Activated CD8-positive, alpha-beta memory T cell treated with anti-CD3 and anti-CD28 coated beads, Interleukin-2, amount 10 ng/mL, durations not matched to agents 7 days and 5 days (primary cell): ENCODE measurements around the gene TMEM266. TPM values are rescaled to one million over a fixed set of nuclear protein-coding genes. Genes with fewer than 3 reads are reported as not detected.

Source experiments
- ATAC-seq: fragments of 150-1000 bp; cut with Tn5 transposase; one replicate; pipeline ENCODE4 v1.10.0; 2021; ENCODE audit warnings: moderate library complexity
- CTCF ChIA-PET: fragments of 350-600 bp; sonication (Branson Sonifier 250); formaldehyde crosslinking; loops from one replicate; lab custom pipeline; 2021; ENCODE audit warnings: antibody characterized with exemption; lab: Charles Lee
- DNase-seq: peaks from one replicate; pipeline ENCODE4 v3.0.0-alpha.2; 2020
- H3K27ac Mint-ChIP-seq: one replicate; pipeline ENCODE4 v1.8.0; 2021; ENCODE audit warnings: mild to moderate bottlenecking, mixed read lengths
- H3K27me3 Mint-ChIP-seq: one replicate; pipeline ENCODE4 v1.8.0; 2021; ENCODE audit warnings: mixed read lengths
- H3K36me3 Mint-ChIP-seq: one replicate; pipeline ENCODE4 v1.8.0; 2021; ENCODE audit warnings: mild to moderate bottlenecking, mixed read lengths
- H3K4me1 Mint-ChIP-seq: one replicate; pipeline ENCODE4 v1.8.0; 2021; ENCODE audit warnings: mixed read lengths
- H3K4me3 Mint-ChIP-seq: one replicate; pipeline ENCODE4 v1.8.0; 2021; ENCODE audit warnings: mild to moderate bottlenecking, moderate library complexity, mixed read lengths
- H3K9me3 Mint-ChIP-seq: one replicate; pipeline ENCODE4 v1.8.0; 2022; ENCODE audit warnings: low read depth, mixed read lengths
- total RNA-seq, 2 experiments: library from RNA; stranded (reverse); gene quantifications; one replicate each; pipeline ENCODE4 v1.2.3, GENCODE V29; 2021

TMEM266 gene
- total RNA-seq, 2 experiments from 2014 or later = not detected

DNA sequence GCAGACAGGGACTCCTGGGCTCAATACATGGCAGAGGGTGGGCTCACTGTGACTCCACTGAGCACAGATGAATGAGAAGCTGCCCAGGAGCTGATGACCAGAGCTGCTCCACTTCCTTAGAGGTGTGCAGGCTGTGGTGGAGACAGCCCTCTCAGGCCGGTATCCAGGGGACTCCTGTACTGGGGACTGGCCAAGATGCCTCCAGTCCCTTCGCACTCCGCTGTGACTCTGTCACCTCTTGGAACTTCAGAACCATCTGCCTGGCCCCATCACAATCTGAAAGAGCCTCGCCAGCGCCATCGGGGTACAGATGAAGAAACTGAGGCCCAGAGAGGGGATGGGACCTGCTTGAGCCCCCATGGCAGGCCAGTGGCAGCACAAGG lies 140.3 kb downstream of the TMEM266 start:
- DNase-seq (no peak), ATAC-seq (no peak)
- no peaks in the 10 kb centered on the region for H3K36me3 Mint-ChIP-seq
- H3K27me3 Mint-ChIP-seq = no peaks in the 10 kb centered on the region
- H3K4me1 Mint-ChIP-seq = no peaks in the 10 kb centered on the region
- no peaks in the 10 kb centered on the region for H3K9me3 Mint-ChIP-seq
- CTCF ChIA-PET = interaction anchor here (1.2 to 1.3 kb wide), 2 partner anchors 9 to 27 kb away, joined by 3 to 5 read pairs; no protein-coding TSS in a partner anchor
- no peak overlapping the region for H3K27ac Mint-ChIP-seq
- no peak overlapping the region for H3K4me3 Mint-ChIP-seq

DNA sequence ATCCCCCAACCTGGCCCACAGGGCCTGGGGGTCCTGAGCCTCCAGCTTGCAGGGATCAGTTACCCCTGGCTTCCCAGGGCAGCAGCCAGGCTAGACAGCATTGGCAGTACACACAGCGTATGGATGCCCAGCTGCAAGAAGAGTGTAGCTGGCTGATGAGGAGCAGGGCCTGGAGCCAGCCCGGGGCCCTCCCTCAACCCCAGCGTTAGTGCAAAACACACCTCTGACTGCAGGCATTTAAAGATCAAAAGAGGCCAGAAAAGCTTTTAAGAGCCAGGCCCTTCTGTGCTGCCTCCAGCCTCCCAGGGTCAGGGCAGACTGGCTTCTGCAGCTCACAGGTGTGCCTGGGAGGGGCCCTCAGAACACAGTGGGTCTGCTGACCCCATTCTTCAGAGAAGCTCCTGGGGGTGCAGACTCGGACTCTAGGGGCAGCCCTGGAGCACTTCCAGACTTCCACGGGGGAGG lies 140.9 kb downstream of the TMEM266 start:
- Mint-ChIP-seq H3K9me3 (no peaks in the 10 kb centered on the region), H3K27ac (no peak overlapping the region), H3K27me3 (no peaks in the 10 kb centered on the region), H3K4me3 (no peak overlapping the region), H3K4me1 (no peaks in the 10 kb centered on the region), H3K36me3 (no peaks in the 10 kb centered on the region)
- ATAC-seq (no peak), DNase-seq (no peak)
- CTCF ChIA-PET = interaction anchor here (1.2 kb wide), 1 partner anchor 10 kb away, joined by 5 read pairs; no protein-coding TSS in a partner anchor

DNA sequence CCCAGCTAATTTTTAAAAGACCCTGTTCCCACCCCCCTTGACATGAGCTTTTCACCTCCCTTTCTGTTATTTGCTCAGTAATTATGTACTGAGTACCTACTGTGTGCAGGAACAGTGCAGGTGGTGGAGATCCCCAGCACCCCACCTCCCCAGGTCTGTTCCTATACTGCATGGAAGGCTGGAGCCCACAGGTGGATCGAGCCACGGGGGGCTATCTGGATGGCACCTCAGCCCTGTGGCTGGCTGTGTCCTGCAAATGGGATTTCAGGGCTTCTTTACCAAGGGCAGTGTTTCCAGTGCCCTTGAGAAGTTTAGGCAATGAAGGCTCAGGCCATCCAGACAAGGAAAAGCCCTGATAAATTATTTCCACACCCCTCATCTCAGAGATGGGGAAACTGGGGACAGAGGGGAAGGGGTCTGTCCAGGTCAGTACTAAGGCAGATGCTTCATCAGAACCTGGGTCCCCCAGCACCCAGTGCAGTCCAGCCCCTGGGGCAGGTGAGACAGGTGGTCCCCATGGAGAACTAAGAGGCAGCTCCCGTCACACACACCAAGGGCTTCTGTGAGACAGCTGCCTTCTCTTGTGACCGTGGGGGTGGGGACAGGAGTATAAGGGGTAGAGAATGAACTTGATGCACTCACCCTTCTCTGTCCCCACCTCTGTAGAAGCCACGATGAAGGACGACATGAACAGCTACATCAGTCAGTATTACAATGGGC lies 141.9 kb downstream of the TMEM266 start:
- no peaks in the 10 kb centered on the region for H3K27me3 Mint-ChIP-seq
- no peak overlapping the region for H3K27ac Mint-ChIP-seq
- H3K4me1 Mint-ChIP-seq = no peaks in the 10 kb centered on the region
- CTCF ChIA-PET = interaction anchor here (0.6 kb wide), 1 partner anchor 51 kb away, joined by 3 read pairs; no protein-coding TSS in a partner anchor
- H3K36me3 Mint-ChIP-seq = no peaks in the 10 kb centered on the region
- no peak for DNase-seq
- no peak for ATAC-seq
- no peaks in the 10 kb centered on the region for H3K9me3 Mint-ChIP-seq
- H3K4me3 Mint-ChIP-seq = no peak overlapping the region

DNA sequence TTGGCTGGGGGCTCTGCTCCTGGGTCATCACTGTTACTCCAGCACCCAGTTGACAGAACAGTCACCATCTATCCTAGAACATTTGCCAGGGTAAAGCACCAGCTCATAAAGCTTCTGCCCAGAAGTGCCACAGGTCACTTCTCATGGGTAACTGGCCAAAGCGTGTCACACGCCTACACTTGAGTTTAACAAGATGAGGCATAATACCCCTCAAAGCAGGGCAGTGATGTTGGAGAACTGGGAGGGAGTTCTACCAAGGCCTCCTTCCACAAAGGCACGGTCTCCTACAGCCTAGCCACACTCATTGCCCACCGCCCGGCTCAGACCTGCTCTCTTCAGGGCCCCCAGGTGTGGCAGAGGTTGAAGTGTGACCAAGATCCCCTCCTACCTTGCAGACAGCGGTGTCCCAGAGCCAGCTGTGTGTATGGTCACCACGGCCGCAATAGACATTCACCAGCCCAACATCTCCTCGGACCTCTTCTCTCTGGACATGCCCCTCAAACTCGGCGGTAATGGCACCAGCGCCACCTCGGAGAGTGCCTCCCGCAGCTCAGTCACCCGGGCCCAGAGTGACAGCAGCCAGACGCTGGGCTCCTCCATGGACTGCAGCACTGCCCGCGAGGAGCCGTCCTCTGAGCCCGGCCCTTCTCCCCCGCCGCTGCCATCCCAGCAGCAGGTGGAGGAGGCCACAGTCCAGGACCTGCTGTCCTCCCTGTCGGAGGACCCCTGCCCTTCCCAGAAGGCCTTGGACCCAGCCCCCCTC lies 143.7 kb downstream of the TMEM266 start:
- no peaks in the 10 kb centered on the region for H3K4me1 Mint-ChIP-seq
- H3K36me3 Mint-ChIP-seq = no peaks in the 10 kb centered on the region
- CTCF ChIA-PET = interaction anchor here (1.0 to 1.1 kb wide), 2 partner anchors 8 to 13 kb away, joined by 3 to 4 read pairs; no protein-coding TSS in a partner anchor

DNA sequence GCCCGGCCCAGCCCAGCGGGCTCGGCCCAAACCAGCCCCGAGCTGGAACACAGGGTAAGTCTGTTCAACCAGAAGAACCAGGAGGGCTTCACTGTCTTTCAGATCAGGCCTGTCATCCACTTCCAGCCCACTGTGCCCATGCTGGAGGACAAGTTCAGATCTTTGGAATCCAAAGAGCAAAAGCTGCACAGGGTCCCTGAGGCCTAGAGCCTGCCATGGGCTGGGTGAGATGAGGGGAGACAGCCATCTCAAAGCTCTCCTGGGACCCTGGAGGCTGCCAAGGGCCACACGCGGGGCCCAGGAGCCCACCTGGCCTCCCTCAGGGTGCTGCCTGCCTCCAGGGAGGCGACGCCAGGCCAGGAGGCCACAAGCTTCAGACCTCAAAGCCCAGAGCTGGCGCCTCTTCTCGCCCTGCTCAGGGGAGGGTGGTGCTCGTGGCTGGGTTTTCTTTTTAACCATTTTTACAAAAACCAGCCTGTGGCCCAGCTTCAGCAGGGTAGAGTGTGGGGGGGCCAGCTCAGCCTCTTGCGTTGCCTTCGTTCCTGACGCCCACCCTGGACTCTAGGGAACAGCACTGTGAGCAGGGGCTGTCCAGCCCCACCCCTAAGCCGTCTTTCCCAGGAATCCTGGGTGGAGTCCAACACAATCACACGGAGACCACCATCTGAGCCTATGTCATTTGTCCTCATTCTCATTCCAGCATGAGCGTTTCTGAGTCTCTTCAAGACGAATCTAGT lies 144.5 kb downstream of the TMEM266 start:
- Mint-ChIP-seq H3K4me1 (no peaks in the 10 kb centered on the region), H3K27ac (no peak overlapping the region), H3K27me3 (no peaks in the 10 kb centered on the region), H3K4me3 (no peak overlapping the region), H3K9me3 (no peaks in the 10 kb centered on the region), H3K36me3 (no peaks in the 10 kb centered on the region)
- ATAC-seq (no peak), DNase-seq (no peak)
- CTCF ChIA-PET = interaction anchor here (1.0 to 1.1 kb wide), 2 partner anchors 9 to 13 kb away, joined by 3 to 4 read pairs; no protein-coding TSS in a partner anchor

More for the DNA sequence above, 143.7 kb downstream of the TMEM266 start:
- no peak overlapping the region for H3K27ac Mint-ChIP-seq
- DNase-seq (no peak), ATAC-seq (no peak)
- H3K27me3 Mint-ChIP-seq = no peaks in the 10 kb centered on the region
- H3K9me3 Mint-ChIP-seq = no peaks in the 10 kb centered on the region
- no peak overlapping the region for H3K4me3 Mint-ChIP-seq

DNA sequence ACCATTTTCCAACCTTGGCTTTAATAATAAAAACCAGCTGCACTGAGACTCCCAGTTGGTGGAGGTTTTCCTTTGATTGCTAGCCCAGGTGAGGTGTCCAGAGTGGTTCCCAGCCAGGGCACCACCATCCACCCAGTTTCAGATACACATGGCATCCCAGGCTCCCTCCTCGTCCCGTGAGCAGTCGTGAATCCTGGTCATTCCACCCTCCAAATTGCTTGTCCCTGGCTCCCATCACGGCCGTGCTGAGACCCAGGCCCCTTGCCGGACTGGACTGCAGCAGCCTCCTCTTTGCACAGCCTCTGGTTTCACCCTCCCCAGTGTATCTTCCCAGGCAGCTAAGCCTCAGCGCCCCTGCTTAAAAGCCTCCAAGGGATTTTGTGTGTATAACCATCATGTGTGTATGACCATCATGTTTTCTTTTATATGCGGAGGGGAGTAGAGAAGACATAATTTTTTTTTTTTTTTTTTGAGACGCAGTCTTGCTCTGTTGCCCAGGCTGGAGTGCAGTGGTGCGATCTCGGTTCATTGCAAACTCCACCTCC lies 145.2 kb downstream of the TMEM266 start:
- H3K27me3 Mint-ChIP-seq = no peaks in the 10 kb centered on the region
- ATAC-seq (no peak), DNase-seq (no peak)
- no peaks in the 10 kb centered on the region for H3K4me1 Mint-ChIP-seq
- H3K4me3 Mint-ChIP-seq = no peak overlapping the region
- H3K27ac Mint-ChIP-seq = no peak overlapping the region
- no peaks in the 10 kb centered on the region for H3K36me3 Mint-ChIP-seq
- H3K9me3 Mint-ChIP-seq = no peaks in the 10 kb centered on the region
- CTCF ChIA-PET = no interaction called here

DNA sequence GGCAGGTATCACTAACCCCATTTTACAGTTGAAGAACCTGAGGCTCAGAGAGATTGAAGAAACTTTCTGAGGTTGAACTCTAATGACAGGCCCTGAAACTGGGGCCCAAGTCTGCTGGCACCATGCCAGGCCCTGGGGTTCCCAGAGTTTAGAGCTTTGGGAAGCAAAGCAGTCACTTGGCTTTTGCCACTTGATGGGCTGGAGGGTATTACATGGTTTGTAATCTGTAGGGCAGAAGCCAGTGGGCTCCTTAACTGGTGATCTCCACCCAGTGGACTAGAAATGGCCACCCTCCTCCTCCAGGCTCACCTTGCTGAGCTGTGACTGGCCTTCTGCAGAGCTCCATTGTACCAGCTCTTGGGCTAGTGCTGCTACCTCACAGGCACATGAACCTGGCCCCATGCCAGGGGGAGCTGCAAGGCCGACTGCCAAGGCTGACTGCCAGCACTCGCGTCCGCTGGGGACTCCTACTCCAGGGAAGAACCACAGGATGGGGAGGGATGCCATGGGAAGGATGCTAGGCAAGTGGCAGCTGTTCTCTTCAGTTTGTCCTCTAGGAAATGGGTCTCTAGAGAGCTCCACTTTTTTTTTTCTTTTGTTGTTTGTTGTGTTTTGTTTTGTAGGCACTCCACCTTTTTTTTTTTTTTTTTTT lies 146.7 kb downstream of the TMEM266 start:
- no peak overlapping the region for H3K4me3 Mint-ChIP-seq
- no peaks in the 10 kb centered on the region for H3K27me3 Mint-ChIP-seq
- H3K36me3 Mint-ChIP-seq = no peaks in the 10 kb centered on the region
- H3K9me3 Mint-ChIP-seq = no peaks in the 10 kb centered on the region
- no peak overlapping the region for H3K27ac Mint-ChIP-seq
- H3K4me1 Mint-ChIP-seq = no peaks in the 10 kb centered on the region
- ATAC-seq (no peak), DNase-seq (no peak)
- CTCF ChIA-PET = interaction anchor here (1.5 kb wide), 1 partner anchor 16 kb away, joined by 5 read pairs; no protein-coding TSS in a partner anchor

DNA sequence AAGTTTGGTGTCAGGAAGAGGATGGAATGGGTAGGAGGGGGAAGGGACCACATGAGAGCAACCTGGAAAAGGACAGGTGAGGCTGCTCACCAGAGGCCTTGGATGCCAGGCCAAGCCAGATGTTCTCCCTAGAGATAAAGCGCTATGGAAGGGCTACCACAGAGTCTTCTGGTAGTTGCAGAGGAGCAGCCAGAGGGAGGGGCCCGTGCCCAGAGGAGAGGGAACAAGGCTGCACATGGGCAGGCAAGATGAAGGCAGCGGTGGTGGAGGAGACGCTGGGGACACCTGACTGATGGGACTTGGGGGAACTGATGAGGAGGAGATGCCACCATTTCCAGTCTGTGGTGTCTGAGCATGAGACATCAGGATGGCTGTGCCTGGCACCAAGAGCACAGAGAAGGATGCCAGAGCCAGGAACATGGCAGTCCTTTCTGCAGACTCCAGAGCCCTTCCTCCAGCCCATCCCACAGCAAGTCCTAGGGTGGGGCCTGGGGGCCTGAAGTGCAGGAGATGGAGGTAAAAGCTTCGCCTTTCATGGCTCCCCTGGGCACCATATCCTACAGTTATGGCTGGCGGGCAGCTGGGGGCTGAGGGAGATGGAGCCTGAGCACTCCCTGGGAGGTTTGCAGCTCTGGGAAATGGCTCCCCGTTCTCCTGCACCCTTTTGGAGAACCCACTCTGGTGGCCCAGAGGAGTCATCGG lies 148.4 kb downstream of the TMEM266 start:
- H3K27ac Mint-ChIP-seq = no peak overlapping the region
- ATAC-seq = no peak
- no peaks in the 10 kb centered on the region for H3K36me3 Mint-ChIP-seq
- H3K4me1 Mint-ChIP-seq = no peaks in the 10 kb centered on the region
- H3K27me3 Mint-ChIP-seq = no peaks in the 10 kb centered on the region
- H3K4me3 Mint-ChIP-seq = no peak overlapping the region
- CTCF ChIA-PET = interaction anchor here (1.3 kb wide), 1 partner anchor 17 kb away, joined by 3 read pairs; no protein-coding TSS in a partner anchor
- no peak for DNase-seq
- H3K9me3 Mint-ChIP-seq = no peaks in the 10 kb centered on the region

DNA sequence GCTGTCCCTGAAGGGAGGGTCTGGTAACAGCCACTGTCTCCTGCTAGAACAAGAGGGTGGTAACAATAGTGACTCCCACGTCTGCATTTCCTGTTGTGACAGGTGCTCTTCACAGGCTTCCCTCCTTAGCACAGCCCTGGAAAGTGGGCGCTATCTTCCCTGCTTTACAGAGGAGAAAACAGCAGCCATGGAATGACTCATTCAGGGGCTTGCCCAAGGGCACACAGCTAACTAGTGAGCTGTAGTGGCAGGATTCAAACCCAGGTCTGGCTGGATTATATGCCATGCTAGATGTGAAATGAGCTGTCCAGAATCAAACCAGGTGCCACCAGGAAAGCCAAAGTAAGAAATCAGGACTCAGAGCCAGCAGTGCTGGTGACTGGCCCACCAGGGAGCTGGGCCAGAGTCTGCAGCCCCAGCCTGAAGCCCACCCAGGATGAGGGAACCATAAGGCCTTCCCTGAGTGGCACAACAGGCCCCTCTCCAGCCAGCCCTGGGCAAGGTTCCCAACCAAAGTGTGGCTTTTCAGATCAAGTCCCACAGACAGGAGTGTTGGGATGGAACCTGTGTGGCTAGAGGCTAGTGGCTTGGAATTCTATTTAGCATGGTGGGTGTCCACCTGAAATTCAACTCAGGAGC lies 149.1 kb downstream of the TMEM266 start:
- ATAC-seq = peak; percentile 27
- Mint-ChIP-seq H3K4me3 (no peak overlapping the region), H3K4me1 (no peaks in the 10 kb centered on the region), H3K27ac (no peak overlapping the region), H3K9me3 (no peaks in the 10 kb centered on the region), H3K36me3 (no peaks in the 10 kb centered on the region), H3K27me3 (no peaks in the 10 kb centered on the region)
- CTCF ChIA-PET = interaction anchor here (1.3 kb wide), 1 partner anchor 18 kb away, joined by 3 read pairs; no protein-coding TSS in a partner anchor
- no peak for DNase-seq

DNA sequence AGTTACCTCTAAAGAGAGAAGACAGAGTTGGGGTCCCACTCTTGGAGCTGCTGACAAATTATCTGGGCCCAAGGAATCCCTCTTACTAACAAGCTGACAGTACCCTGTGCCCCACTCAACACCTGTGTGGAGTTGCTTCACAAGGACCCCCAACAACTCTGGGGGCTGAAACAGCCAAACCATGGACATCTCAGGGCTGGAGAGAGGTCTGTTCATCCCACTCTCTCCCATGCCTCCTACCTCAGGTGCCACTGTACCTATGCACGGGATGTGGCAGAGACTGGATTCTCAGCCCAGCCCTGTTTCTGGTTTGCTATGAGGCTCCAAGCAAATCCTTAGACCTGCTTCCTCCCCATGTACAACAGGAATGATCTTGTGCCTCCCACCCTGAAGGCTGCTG lies 149.7 kb downstream of the TMEM266 start:
- no peak for ATAC-seq
- Mint-ChIP-seq H3K27me3 (no peaks in the 10 kb centered on the region), H3K4me1 (no peaks in the 10 kb centered on the region), H3K27ac (no peak overlapping the region), H3K36me3 (no peaks in the 10 kb centered on the region), H3K4me3 (no peak overlapping the region), H3K9me3 (no peaks in the 10 kb centered on the region)
- DNase-seq = no peak
- CTCF ChIA-PET = no interaction called here

DNA sequence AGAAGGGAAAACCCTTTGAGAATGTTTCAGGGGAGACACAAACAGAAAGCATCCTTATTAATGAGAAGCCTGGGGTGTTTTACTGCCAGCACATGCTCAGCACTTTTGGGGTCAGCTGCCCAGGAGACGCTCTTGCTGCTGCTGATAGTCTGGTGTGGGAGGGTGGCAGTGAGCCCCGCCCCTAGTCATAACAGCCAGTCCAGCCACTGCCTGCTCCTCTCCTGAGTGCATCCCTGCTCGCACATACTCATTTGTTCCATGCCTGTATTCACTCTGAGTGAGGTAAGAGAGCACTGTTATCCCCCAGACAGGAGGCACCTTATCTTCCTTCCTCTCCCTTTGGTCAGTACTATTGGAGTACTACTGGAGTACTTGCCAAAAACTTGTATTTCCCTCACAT lies 150.2 kb downstream of the TMEM266 start:
- H3K27ac Mint-ChIP-seq = no peak overlapping the region
- DNase-seq (no peak), ATAC-seq (no peak)
- CTCF ChIA-PET = no interaction called here
- H3K4me1 Mint-ChIP-seq = no peaks in the 10 kb centered on the region
- no peaks in the 10 kb centered on the region for H3K27me3 Mint-ChIP-seq
- H3K9me3 Mint-ChIP-seq = no peaks in the 10 kb centered on the region
- H3K4me3 Mint-ChIP-seq = no peak overlapping the region
- H3K36me3 Mint-ChIP-seq = no peaks in the 10 kb centered on the region

DNA sequence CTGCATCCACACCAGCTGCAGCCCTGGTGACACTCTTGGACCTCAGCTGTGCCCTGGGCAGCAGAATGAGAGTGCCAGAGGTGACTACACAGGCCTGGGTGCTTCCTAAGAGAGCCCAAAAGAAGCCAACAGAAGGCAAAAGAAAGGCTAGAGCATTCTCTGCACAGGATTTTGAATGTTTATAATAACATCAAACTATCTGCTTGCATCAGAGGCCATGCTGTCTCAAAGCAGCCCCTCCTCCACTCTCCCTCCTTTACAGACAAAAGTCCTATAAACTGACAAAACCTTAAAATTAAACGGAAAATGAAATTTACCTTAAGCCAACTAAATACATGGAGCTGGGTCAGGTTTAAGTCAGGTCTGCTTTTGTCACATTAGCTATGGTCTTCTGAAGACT lies 155.8 kb downstream of the TMEM266 start:
- DNase-seq (no peak), ATAC-seq (no peak)
- peaks cover 10% of the 10 kb centered on the region for H3K4me1 Mint-ChIP-seq
- no peaks in the 10 kb centered on the region for H3K9me3 Mint-ChIP-seq
- no peaks in the 10 kb centered on the region for H3K27me3 Mint-ChIP-seq
- H3K4me3 Mint-ChIP-seq = no peak overlapping the region
- no peak overlapping the region for H3K27ac Mint-ChIP-seq
- peaks cover 22% of the 10 kb centered on the region for H3K36me3 Mint-ChIP-seq
- CTCF ChIA-PET = no interaction called here
